Stomach (tissue), 9 donors: Measurements from ENCODE around the gene CAPN12. TPM values are rescaled to one million over a fixed set of nuclear protein-coding genes. Genes with fewer than 3 reads are reported as not detected.
A peak's percentile ranks its signal among the peaks of the same experiment; 100 is the strongest.

Experiments
- DNase-seq, 2 donors: peaks; one replicate each; pipeline versions ENCODE4 v3.0.0 to v3.0.0-alpha.2; 2013 to 2019
- H3K27ac ChIP-seq, 5 donors: fragments of 200-600 bp in 4 of 5; sonication (generic) in 4 of 5; one replicate each; pipeline ENCODE4 v1.5.1; 2013 to 2019; ENCODE audit warnings: mild to moderate bottlenecking in 1 of 5, moderate library complexity in 1 of 5
- H3K27me3 ChIP-seq, 3 donors: fragments of 200-600 bp; sonication (generic); one replicate each; pipeline ENCODE4 v1.5.1; 2017 to 2019; ENCODE audit warnings: mixed run types in 1 of 3
- H3K36me3 ChIP-seq, 4 donors: fragments of 200-600 bp; sonication (generic); 1 replicate in 3 of 4; 2 replicates in 1 of 4; pipeline ENCODE4 v1.5.1; 2016 to 2019
- H3K4me1 ChIP-seq, 4 donors: fragments of 200-600 bp; sonication (generic); one replicate each; pipeline ENCODE4 v1.5.1; 2016 to 2019
- H3K4me3 ChIP-seq, 4 donors: fragments of 200-600 bp; sonication (generic) in 3 of 4; one replicate each; pipeline ENCODE4 v1.5.1; 2016 to 2019; ENCODE audit warnings: mild to moderate bottlenecking in 1 of 4
- H3K9me3 ChIP-seq, 4 donors: fragments of 200-600 bp; sonication (generic); one replicate each; pipeline ENCODE4 v1.5.1; 2016 to 2019
- EP300 ChIP-seq: sonication (generic); formaldehyde crosslinking; IDR thresholded peaks from one replicate; pipeline ENCODE4 v1.6.1; 2017; ENCODE audit warnings: antibody characterized with exemption
- POLR2A ChIP-seq, 4 donors: fragments of 450-650 bp; IDR thresholded peaks; one replicate each; pipeline ENCODE4 v1.6.1; 2016; ENCODE audit warnings: antibody characterized with exemption in 4 of 4, control low read depth in 2 of 4, mild to moderate bottlenecking in 1 of 4, moderate library complexity in 1 of 4
- POLR2AphosphoS5 ChIP-seq, 3 donors: sonication (generic); formaldehyde crosslinking; IDR thresholded peaks; one replicate each; pipeline ENCODE4 v1.6.1; 2016; ENCODE audit warnings: antibody characterized with exemption in 3 of 3
- WGBS, 5 donors: extraction: QIAGEN DNeasy Blood & Tissue Kit in 3 of 5; methylation state at CpG; one replicate each; pipeline versions ENCODE4 v1.1.5 to v1.1.7; 2013 to 2018; 5-methylcytosine and 5-hydroxymethylcytosine counted together
- intact Hi-C: fragments of 100-400 bp; cut with DNase I; formaldehyde crosslinking; loops from one replicate; pipeline ENCODE4 v1.15.1; 2023; ENCODE audit warnings: low total_unique reads
- polyA plus RNA-seq, 3 donors: library from polyadenylated mRNA; stranded (reverse); fragments of 200-250 nt; gene quantifications; one replicate each; pipeline ENCODE4 v1.2.3, GENCODE V29; 2013
- total RNA-seq, 5 donors: library from RNA; depleted of rRNA; stranded (reverse); fragments of >200 nt; gene quantifications; one replicate each; pipeline versions ENCODE4 v1.1.0 to v1.2.3, GENCODE V29; 2014 to 2016
- TF ChIP-seq, protein P1 (sequence below), 7 experiments: fragments of 450-650 bp in 4 of 7; fragments of 200-600 bp in 3 of 7; sonication (generic) in 3 of 7; IDR thresholded peaks; one replicate each; pipeline ENCODE4 v1.5.1; 2016 to 2019; ENCODE audit warnings: antibody characterized with exemption in 7 of 7, control low read depth in 2 of 7, mild to moderate bottlenecking in 1 of 7
- donor health status: healthy with polysubstance abuse.
- donor health status: Bipolar disorder and iron deficiency.
- donor health status: healthy.

Gene CAPN12
- total and polyA plus RNA-seq, 8 donors, result 1.2 to 33.3 (median 5.6) TPM

DNA sequence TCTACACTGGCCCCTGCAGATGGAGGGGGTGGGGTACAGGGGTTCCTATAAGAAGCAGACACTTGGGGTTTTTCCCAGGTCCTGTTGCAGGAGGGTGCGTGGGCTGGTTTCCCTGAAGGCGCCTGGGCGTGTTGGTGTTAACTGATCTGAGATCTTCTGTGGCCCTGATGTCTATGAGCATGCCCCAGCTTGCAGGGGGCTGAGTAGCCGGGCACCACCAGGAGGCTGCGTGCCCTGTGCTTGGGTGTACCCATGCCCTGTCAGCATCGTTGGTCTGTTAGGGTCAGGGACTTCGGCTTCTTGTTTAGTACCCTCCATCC, 45.3 kb downstream of the CAPN12 start:
- Histone ChIP-seq H3K27ac (peak overlapping the region; percentile 29 to 96 (median 82)), H3K4me1 (peaks cover 80 to 98% (median 92%) of the 10 kb centered on the region in 4 donors), H3K36me3 (peaks cover 32 to 73% (median 50%) of the 10 kb centered on the region in 4 donors), H3K9me3 (no peaks in the 10 kb centered on the region), H3K27me3 (no peaks in the 10 kb centered on the region), H3K4me3 (no peak overlapping the region)
- TF ChIP-seq POLR2A (IDR thresholded peaks at IDR 0.05), result no peak
- TF ChIP-seq POLR2AphosphoS5 (IDR thresholded peaks at IDR 0.05), result no peak
- TF ChIP-seq, protein P1, sequence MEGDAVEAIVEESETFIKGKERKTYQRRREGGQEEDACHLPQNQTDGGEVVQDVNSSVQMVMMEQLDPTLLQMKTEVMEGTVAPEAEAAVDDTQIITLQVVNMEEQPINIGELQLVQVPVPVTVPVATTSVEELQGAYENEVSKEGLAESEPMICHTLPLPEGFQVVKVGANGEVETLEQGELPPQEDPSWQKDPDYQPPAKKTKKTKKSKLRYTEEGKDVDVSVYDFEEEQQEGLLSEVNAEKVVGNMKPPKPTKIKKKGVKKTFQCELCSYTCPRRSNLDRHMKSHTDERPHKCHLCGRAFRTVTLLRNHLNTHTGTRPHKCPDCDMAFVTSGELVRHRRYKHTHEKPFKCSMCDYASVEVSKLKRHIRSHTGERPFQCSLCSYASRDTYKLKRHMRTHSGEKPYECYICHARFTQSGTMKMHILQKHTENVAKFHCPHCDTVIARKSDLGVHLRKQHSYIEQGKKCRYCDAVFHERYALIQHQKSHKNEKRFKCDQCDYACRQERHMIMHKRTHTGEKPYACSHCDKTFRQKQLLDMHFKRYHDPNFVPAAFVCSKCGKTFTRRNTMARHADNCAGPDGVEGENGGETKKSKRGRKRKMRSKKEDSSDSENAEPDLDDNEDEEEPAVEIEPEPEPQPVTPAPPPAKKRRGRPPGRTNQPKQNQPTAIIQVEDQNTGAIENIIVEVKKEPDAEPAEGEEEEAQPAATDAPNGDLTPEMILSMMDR (IDR thresholded peaks at IDR 0.05), result no peak
- TF ChIP-seq EP300, result no peak
- intact Hi-C loops, result no loop called here
- no peak for DNase-seq
- 76 to 84% (median 79%) methylated on average over 6 to 7 of the region's 7 CpGs for WGBS, 5 donors

DNA sequence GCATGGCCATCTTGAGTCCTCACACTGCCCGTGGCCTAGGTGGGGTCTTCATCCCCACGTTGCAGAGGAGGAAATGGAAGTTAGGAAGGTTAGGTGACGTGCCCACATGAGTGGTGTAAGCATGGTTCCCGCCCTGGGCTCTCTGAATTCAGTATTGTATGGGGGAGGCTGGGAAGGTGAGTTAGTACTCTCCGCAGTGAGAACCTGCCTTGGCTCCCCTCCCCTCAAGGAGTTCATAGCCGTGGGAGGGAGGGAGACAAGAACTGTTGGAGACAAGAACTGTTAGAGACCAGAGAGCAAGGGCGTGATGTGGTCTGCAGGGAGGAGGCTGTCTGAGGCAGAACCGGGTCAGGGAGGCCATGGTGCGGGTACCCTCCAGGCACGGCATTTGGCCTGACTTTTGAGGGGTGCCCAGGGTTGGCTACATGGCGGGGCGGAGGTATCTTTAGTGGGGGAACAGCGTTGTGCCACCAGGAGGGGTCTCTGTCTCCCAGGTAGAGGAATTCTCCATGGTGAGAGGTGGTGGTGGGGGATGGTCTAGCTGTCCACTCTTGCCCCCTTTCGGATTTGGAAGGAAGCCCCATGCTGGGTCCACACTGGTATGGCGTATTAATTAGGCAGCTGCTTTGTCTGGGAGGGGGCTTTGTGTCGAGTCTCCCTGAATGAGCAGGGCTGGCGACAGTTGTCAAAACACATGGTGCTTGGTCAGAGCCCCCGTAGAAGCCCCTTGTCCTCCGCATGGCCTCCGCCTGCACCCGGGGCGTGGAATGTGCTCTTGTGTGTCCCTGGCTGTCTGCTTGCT, 45.8 kb downstream of the CAPN12 start:
- intact Hi-C loops, result no loop called here

GRCh38 chr19:38697641-38698071, 46.6 kb downstream of the CAPN12 start:
- intact Hi-C loops, result no loop called here
- 66 to 72% (median 69%) methylated on average over 6 to 11 of the region's 11 CpGs for WGBS, 5 donors
- Histone ChIP-seq H3K4me1 (peaks cover 93 to 100% (median 98%) of the 10 kb centered on the region in 4 donors), H3K9me3 (no peaks in the 10 kb centered on the region), H3K27me3 (no peaks in the 10 kb centered on the region), H3K4me3 (no peak overlapping the region), H3K36me3 (peaks cover 19 to 73% (median 44%) of the 10 kb centered on the region in 4 donors), H3K27ac (peak overlapping the region in 4 of 5 donors; percentile 36 to 96 (median 88))
- TF ChIP-seq POLR2AphosphoS5 (IDR thresholded peaks at IDR 0.05) (no peak), POLR2A (IDR thresholded peaks at IDR 0.05) (no peak), EP300 (no peak)
- TF ChIP-seq, protein P1 (IDR thresholded peaks at IDR 0.05), result no peak
- DNase-seq, result no peak

More for the DNA sequence above, 45.8 kb downstream of the CAPN12 start:
- Histone ChIP-seq H3K4me3 (no peak overlapping the region), H3K36me3 (peaks cover 27 to 73% (median 45%) of the 10 kb centered on the region in 4 donors), H3K4me1 (peaks cover 86 to 100% (median 96%) of the 10 kb centered on the region in 4 donors), H3K27me3 (no peaks in the 10 kb centered on the region), H3K9me3 (no peaks in the 10 kb centered on the region), H3K27ac (peak overlapping the region; percentile 29 to 96 (median 82))
- TF ChIP-seq, protein P1 (IDR thresholded peaks at IDR 0.05), result no peak
- TF ChIP-seq EP300 (no peak), POLR2AphosphoS5 (IDR thresholded peaks at IDR 0.05) (no peak)
- DNase-seq, result no peak
- 79 to 85% (median 81%) methylated on average over 18 to 22 of the region's 22 CpGs for WGBS, 5 donors

GRCh38 chr19:38697197-38697596, 47.1 kb downstream of the CAPN12 start:
- H3K36me3 ChIP-seq, result peaks cover 14 to 73% (median 42%) of the 10 kb centered on the region in 4 donors
- H3K9me3 ChIP-seq, result no peaks in the 10 kb centered on the region
- intact Hi-C loops, result no loop called here
- peak overlapping the region in 4 of 5 donors; percentile 82 to 96 (median 92) for H3K27ac ChIP-seq
- WGBS, 5 donors, result 88 to 95% (median 93%) methylated on average over 3 to 6 of the region's 6 CpGs
- H3K27me3 ChIP-seq, result no peaks in the 10 kb centered on the region
- TF ChIP-seq POLR2AphosphoS5 (IDR thresholded peaks at IDR 0.05), result no peak
- DNase-seq, result no peak
- no peak overlapping the region for H3K4me3 ChIP-seq
- peaks cover 96 to 100% (median 98%) of the 10 kb centered on the region in 4 donors for H3K4me1 ChIP-seq

DNA sequence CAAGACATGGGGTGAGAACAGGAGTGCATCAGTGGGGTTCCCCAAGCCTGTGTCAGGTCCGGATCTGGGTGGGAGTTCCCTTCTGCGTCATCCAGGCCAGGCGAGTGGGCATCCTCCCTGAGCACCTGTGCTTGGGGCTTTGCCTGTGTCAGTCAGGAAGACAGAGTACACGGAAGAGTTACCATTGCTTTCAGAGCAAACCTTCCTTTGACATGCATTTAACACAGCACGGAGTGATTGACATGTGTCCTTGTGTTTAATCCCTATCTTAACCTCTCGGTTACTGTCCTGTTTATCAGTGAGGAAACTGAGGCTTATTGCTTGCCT, 47.6 kb downstream of the CAPN12 start:
- DNase-seq, result no peak
- WGBS, 5 donors, result 89 to 93% (median 90%) methylated on average over 6 of the region's 6 CpGs
- Histone ChIP-seq H3K27me3 (no peaks in the 10 kb centered on the region), H3K9me3 (no peaks in the 10 kb centered on the region), H3K4me1 (peaks cover 96 to 100% (median 98%) of the 10 kb centered on the region in 4 donors), H3K27ac (peak overlapping the region in 3 of 5 donors; percentile 92 to 96 (median 93)), H3K36me3 (peaks cover 9 to 71% (median 41%) of the 10 kb centered on the region in 4 donors), H3K4me3 (no peak overlapping the region)
- TF ChIP-seq POLR2AphosphoS5 (IDR thresholded peaks at IDR 0.05), result no peak
- TF ChIP-seq, protein P1 (IDR thresholded peaks at IDR 0.05), result no peak
- no peak for TF ChIP-seq EP300
- no peak for TF ChIP-seq POLR2A (IDR thresholded peaks at IDR 0.05)
- intact Hi-C loops, result no loop called here
